ENCODE results near the gene MAN1C1. TPM values are rescaled to one million over a fixed set of nuclear protein-coding genes. Genes with fewer than 3 reads are reported as not detected.

Gene MAN1C1
- total RNA-seq, 1 donor from 2014 or later: 0.63 TPM

GRCh38 chr1:25575191-25575590 is 41.4 kb upstream of the MAN1C1 start:
- TF ChIP-seq, protein P1, sequence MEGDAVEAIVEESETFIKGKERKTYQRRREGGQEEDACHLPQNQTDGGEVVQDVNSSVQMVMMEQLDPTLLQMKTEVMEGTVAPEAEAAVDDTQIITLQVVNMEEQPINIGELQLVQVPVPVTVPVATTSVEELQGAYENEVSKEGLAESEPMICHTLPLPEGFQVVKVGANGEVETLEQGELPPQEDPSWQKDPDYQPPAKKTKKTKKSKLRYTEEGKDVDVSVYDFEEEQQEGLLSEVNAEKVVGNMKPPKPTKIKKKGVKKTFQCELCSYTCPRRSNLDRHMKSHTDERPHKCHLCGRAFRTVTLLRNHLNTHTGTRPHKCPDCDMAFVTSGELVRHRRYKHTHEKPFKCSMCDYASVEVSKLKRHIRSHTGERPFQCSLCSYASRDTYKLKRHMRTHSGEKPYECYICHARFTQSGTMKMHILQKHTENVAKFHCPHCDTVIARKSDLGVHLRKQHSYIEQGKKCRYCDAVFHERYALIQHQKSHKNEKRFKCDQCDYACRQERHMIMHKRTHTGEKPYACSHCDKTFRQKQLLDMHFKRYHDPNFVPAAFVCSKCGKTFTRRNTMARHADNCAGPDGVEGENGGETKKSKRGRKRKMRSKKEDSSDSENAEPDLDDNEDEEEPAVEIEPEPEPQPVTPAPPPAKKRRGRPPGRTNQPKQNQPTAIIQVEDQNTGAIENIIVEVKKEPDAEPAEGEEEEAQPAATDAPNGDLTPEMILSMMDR (conservative IDR thresholded peaks at IDR 0.05; ENCODE audit: low read depth, low read length): no peak
- no peak overlapping the region for H3K4me3 ChIP-seq (ENCODE audit: low read depth, low read length)
- no peak for DNase-seq (ENCODE audit: low read depth)

- no peak for DNase-seq (ENCODE audit: low read depth)
- TF ChIP-seq, protein P1 (conservative IDR thresholded peaks at IDR 0.05; ENCODE audit: low read depth, low read length): no peak
- H3K4me3 ChIP-seq (ENCODE audit: low read depth, low read length): no peak overlapping the region
Measured at GRCh38 chr1:25576459-25577133, 40.0 kb upstream of the MAN1C1 start.

GRCh38 chr1:25577134-25577920 is 39.3 kb upstream of the MAN1C1 start:
- H3K4me3 ChIP-seq (ENCODE audit: low read depth, low read length): no peak overlapping the region
- DNase-seq (ENCODE audit: low read depth): no peak
- TF ChIP-seq, protein P1 (conservative IDR thresholded peaks at IDR 0.05; ENCODE audit: low read depth, low read length): no peak

- DNase-seq (ENCODE audit: low read depth): no peak
- TF ChIP-seq, protein P1 (conservative IDR thresholded peaks at IDR 0.05; ENCODE audit: low read depth, low read length): no peak
- no peak overlapping the region for H3K4me3 ChIP-seq (ENCODE audit: low read depth, low read length)
Measured at GRCh38 chr1:25579292-25580252, 37.0 kb upstream of the MAN1C1 start.

DNA sequence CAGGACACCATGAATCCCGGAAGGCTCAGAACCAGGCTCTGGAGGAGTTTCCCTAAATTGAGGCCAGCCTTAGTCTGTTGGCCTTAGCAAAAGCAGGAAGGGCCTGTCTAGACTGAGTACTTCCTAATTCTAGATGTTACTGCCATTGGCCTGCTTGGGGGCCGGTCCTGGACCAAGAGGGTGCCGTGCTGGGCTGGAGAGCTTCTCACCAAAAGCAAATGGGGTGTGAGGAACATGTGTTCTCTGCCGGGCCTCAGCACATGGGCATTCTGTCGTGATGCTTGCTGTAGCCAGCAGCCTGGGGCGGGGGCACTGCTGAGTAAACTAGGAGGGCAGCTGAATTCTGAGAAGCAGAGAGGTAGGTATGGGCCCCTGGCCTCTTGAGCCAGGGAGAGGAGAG is 35.7 kb upstream of the MAN1C1 start:
- no peak overlapping the region for H3K4me3 ChIP-seq (ENCODE audit: low read depth, low read length)
- TF ChIP-seq, protein P1 (conservative IDR thresholded peaks at IDR 0.05; ENCODE audit: low read depth, low read length): no peak
- no peak for DNase-seq (ENCODE audit: low read depth)

- H3K4me3 ChIP-seq (ENCODE audit: low read depth, low read length): no peak overlapping the region
- no peak for DNase-seq (ENCODE audit: low read depth)
- TF ChIP-seq, protein P1 (conservative IDR thresholded peaks at IDR 0.05; ENCODE audit: low read depth, low read length): no peak
Measured at GRCh38 chr1:25581764-25582163, 34.8 kb upstream of the MAN1C1 start.

Measured in epithelial cell of proximal tubule (primary cell).